Measurements from ENCODE around the gene PTPN4. TPM values are rescaled to one million over a fixed set of nuclear protein-coding genes. Genes with fewer than 3 reads are reported as not detected.

The PTPN4 gene
- total and polyA plus RNA-seq, 4 donors: 4.2 to 70.7 (median 27.0) TPM

DNA sequence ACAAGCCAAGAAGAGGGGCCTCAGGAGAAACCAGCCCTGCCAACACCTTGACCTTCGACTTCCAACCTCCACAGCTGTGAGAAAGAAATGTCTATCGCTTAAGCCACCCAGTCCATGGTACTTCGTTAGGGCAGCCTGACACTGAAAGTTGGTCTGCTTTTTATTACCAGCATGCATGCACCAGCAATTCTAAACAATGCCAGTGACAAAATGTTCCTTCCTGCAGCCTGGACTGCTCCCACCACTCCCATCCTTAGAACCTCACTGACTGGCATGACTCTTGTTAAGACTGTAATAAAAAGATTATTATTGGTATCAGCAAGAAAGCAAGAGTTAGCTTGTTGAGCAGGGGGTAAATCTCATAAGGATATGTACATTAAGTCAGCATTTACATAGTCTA is 47.2 kb upstream of the PTPN4 start:
- Histone ChIP-seq H3K27ac (ENCODE audit: low read depth in 1 of 2, low read length in 1 of 2) (no peak overlapping the region), H3K9me3 (ENCODE audit: control insufficient read depth in 4 of 4, insufficient read depth in 3 of 4, low read length in 3 of 4) (no peaks in the 10 kb centered on the region), H3K27me3 (ENCODE audit: control insufficient read depth in 3 of 3, insufficient read depth in 3 of 3, low read length in 2 of 3) (no peaks in the 10 kb centered on the region), H3K9ac (ENCODE audit: insufficient read depth in 1 of 2, low read length in 2 of 2) (no peak overlapping the region), H3K4me1 (ENCODE audit: control insufficient read depth in 5 of 5, insufficient read depth in 5 of 5, low read length in 5 of 5) (peaks cover 0 to 4% (median 0%) of the 10 kb centered on the region in 5 donors), H3K4me3 (no peak overlapping the region), H3K36me3 (ENCODE audit: control insufficient read depth in 4 of 4, insufficient read depth in 4 of 4, low read length in 4 of 4) (no peaks in the 10 kb centered on the region)
- TF ChIP-seq, protein P1, sequence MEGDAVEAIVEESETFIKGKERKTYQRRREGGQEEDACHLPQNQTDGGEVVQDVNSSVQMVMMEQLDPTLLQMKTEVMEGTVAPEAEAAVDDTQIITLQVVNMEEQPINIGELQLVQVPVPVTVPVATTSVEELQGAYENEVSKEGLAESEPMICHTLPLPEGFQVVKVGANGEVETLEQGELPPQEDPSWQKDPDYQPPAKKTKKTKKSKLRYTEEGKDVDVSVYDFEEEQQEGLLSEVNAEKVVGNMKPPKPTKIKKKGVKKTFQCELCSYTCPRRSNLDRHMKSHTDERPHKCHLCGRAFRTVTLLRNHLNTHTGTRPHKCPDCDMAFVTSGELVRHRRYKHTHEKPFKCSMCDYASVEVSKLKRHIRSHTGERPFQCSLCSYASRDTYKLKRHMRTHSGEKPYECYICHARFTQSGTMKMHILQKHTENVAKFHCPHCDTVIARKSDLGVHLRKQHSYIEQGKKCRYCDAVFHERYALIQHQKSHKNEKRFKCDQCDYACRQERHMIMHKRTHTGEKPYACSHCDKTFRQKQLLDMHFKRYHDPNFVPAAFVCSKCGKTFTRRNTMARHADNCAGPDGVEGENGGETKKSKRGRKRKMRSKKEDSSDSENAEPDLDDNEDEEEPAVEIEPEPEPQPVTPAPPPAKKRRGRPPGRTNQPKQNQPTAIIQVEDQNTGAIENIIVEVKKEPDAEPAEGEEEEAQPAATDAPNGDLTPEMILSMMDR (IDR thresholded peaks at IDR 0.05; ENCODE audit: control extremely low read depth, extremely low read depth): no peak
- DNase-seq (no peak), ATAC-seq (ENCODE audit: insufficient read depth, low FRiP score) (no peak)
- WGBS, 2 donors: 88% methylated on average over 3 of the region's 3 CpGs

DNA sequence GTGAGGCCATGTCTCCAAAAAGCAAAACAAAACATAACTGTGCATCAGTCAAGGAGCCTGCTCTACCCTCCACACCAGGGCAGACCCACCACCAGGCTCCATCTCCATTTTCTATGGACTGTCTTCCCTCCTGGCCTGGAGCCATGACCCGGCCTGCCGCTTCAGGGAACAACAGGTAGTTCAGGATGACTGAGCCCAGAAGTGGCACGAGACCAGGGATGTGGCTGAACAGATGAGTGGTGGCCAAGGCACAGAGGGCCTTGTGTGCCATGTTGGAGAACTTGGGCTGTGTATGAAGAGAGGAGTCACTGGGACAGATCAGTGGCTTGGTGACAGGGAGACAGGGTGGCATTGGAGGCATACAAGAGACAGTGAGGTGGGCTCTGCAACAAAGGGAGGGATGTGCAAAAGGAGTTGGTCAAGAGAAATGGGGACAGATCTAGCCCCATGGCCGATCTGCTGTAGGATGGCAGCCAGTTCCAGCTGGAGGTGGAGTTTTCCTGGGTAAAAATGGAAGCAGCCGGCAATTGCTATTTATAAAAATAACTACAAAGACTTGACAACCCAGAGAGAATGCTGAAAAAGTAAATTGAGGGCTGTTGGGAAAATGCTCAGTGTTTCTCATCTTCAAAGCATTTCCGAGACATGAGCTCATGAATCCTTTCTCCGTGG is 45.8 kb upstream of the PTPN4 start:
- no peak for ATAC-seq (ENCODE audit: insufficient read depth, low FRiP score)
- Histone ChIP-seq H3K4me3 (no peak overlapping the region), H3K4me1 (ENCODE audit: control insufficient read depth in 5 of 5, insufficient read depth in 5 of 5, low read length in 5 of 5) (peaks cover 0 to 4% (median 0%) of the 10 kb centered on the region in 5 donors), H3K36me3 (ENCODE audit: control insufficient read depth in 4 of 4, insufficient read depth in 4 of 4, low read length in 4 of 4) (no peaks in the 10 kb centered on the region), H3K27ac (ENCODE audit: low read depth in 1 of 2, low read length in 1 of 2) (no peak overlapping the region), H3K9ac (ENCODE audit: insufficient read depth in 1 of 2, low read length in 2 of 2) (no peak overlapping the region), H3K27me3 (ENCODE audit: control insufficient read depth in 3 of 3, insufficient read depth in 3 of 3, low read length in 2 of 3) (no peaks in the 10 kb centered on the region), H3K9me3 (ENCODE audit: control insufficient read depth in 4 of 4, insufficient read depth in 3 of 4, low read length in 3 of 4) (no peaks in the 10 kb centered on the region)
- TF ChIP-seq, protein P1 (IDR thresholded peaks at IDR 0.05; ENCODE audit: control extremely low read depth, extremely low read depth): no peak
- no peak for DNase-seq
- 83 to 93% methylated on average over 7 of the region's 7 CpGs for WGBS, 2 donors

DNA sequence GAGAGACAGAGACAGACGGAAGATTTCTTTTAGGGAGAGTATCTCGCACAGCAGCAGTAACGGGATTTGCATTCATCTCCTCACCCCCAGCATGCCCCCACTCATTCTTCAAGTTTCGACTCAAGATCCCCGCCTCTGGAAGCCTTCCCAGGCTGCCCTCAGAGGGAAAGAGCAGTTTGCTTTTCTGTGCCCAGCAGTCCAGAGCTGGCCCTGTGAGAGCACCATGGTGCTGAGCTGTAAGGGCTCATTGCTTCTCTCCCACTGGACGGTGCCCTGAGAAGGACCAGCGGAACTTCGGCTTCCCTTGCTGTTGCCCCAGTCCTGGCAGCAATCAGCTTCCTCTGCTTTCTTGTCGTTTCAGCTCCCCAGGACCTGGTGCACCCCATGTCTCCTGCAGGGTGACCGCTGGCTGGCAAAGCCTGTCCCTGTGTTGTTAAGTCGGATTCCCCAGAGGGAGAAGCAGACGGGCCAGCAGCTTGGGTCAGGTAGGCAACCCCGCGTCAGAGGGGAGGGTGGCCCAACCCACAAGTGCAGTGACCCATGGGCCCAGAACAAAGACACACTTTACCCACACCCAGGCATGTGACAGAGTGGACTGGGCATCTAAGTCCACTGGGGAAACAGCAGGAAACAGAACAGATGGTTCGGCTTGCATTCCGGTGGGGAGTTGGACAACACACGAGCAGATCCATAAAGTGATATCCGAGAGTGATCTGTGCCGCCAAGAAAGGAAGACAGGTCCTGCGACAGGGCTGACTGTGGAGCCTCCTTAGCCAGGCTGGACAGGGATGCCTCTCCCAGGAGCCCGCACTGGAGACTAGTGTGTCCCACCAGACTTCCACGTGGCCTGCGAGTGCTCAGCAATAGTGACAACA is 44.1 kb upstream of the PTPN4 start:
- peaks cover 0 to 4% (median 0%) of the 10 kb centered on the region in 5 donors for H3K4me1 ChIP-seq (ENCODE audit: control insufficient read depth in 5 of 5, insufficient read depth in 5 of 5, low read length in 5 of 5)
- H3K27ac ChIP-seq (ENCODE audit: low read depth in 1 of 2, low read length in 1 of 2): no peak overlapping the region
- TF ChIP-seq, protein P1 (IDR thresholded peaks at IDR 0.05; ENCODE audit: control extremely low read depth, extremely low read depth): no peak
- H3K9me3 ChIP-seq (ENCODE audit: control insufficient read depth in 4 of 4, insufficient read depth in 3 of 4, low read length in 3 of 4): no peaks in the 10 kb centered on the region
- H3K9ac ChIP-seq (ENCODE audit: insufficient read depth in 1 of 2, low read length in 2 of 2): no peak overlapping the region
- no peaks in the 10 kb centered on the region for H3K36me3 ChIP-seq (ENCODE audit: control insufficient read depth in 4 of 4, insufficient read depth in 4 of 4, low read length in 4 of 4)
- DNase-seq: no peak
- WGBS, 2 donors: 92 to 93% methylated on average over 23 of the region's 23 CpGs
- H3K27me3 ChIP-seq (ENCODE audit: control insufficient read depth in 3 of 3, insufficient read depth in 3 of 3, low read length in 2 of 3): no peaks in the 10 kb centered on the region
- no peak overlapping the region for H3K4me3 ChIP-seq
- no peak for ATAC-seq (ENCODE audit: insufficient read depth, low FRiP score)
